Fibroblast of mammary gland (primary cell): ENCODE results near the gene TACC3.

Experiments
- DNase-seq: peaks from one replicate; pipeline ENCODE4 v3.0.0-alpha.2; 2010; ENCODE audit warnings: low read depth
- H3K4me3 ChIP-seq: 2 replicates; pipeline ENCODE4 v1.5.1; 2011; ENCODE audit warnings: low read depth, mild to moderate bottlenecking, low read length, moderate library complexity; ENCODE audit not compliant: control insufficient read depth
- TF ChIP-seq, protein P1 (sequence below): conservative IDR thresholded peaks from 2 replicates; pipeline ENCODE4 v1.5.1; 2011; ENCODE audit warnings: low read depth, low read length, inconsistent platforms; ENCODE audit not compliant: control insufficient read depth, insufficient read depth

Gene TACC3

DNA sequence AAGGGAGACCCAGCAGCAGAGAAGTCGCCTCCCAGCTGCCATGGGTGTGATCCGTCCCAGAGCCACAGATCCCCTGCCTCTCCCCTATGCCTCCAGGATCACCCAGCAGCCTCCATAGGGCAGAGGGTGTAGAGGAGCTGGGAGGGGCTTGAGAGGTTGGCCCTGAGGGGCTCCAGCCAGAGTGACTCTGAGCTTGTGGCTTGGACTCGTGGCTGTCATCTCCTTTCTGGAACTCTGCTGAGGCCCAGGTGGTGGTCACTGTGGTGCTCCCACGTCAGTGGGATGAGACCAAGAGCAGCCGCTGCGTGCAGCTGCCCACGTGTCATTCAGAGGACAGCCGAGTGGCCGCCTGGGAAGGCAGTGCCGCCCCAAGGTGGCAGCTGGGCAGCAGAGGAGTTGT, 4.2 kb downstream of the TACC3 start:
- H3K4me3 ChIP-seq = no peak overlapping the region
- TF ChIP-seq, protein P1, sequence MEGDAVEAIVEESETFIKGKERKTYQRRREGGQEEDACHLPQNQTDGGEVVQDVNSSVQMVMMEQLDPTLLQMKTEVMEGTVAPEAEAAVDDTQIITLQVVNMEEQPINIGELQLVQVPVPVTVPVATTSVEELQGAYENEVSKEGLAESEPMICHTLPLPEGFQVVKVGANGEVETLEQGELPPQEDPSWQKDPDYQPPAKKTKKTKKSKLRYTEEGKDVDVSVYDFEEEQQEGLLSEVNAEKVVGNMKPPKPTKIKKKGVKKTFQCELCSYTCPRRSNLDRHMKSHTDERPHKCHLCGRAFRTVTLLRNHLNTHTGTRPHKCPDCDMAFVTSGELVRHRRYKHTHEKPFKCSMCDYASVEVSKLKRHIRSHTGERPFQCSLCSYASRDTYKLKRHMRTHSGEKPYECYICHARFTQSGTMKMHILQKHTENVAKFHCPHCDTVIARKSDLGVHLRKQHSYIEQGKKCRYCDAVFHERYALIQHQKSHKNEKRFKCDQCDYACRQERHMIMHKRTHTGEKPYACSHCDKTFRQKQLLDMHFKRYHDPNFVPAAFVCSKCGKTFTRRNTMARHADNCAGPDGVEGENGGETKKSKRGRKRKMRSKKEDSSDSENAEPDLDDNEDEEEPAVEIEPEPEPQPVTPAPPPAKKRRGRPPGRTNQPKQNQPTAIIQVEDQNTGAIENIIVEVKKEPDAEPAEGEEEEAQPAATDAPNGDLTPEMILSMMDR = no peak

DNA sequence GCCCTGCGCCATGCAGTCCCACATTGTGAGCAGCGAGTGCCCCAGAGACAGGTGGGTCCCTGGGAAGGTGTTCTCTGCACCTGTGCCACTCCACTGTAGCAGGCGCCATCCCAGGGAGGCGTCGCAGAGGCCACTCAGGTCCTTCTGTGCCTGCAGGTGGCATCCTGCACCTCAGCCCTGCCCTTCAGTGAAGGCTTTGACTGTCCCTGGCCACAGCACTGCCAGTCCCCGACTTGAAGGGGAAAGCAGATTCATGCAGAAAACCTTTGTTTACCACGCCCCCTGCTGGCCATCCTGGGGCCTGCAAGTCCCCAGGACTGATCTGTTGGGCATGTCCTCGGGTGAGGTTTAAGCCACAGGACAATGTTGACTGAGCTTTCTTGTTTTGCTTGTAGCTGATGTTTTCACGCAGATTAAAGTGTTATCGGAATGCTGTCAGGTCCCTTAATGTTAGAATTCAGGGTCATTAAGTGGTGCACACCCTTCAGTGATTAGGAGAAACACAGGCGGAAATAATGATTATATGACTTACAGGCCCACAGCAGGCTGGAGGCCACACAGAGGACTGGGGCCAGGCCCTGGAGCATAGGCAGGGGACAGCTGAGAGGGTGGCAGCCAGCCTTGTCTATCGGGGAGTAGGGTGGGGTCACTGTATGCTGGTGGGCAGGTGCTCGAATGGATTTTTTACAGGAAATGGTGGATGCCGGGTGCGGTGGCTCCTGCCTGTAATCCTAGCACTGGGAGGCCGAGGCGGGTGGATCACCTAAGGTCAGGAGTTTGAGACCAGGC, 5.0 kb downstream of the TACC3 start:
- H3K4me3 ChIP-seq = no peak overlapping the region
- TF ChIP-seq, protein P1 = peak; percentile 96
- DNase-seq = peak; percentile 80

More for the DNA sequence above, 4.2 kb downstream of the TACC3 start:
- no peak for DNase-seq

DNA sequence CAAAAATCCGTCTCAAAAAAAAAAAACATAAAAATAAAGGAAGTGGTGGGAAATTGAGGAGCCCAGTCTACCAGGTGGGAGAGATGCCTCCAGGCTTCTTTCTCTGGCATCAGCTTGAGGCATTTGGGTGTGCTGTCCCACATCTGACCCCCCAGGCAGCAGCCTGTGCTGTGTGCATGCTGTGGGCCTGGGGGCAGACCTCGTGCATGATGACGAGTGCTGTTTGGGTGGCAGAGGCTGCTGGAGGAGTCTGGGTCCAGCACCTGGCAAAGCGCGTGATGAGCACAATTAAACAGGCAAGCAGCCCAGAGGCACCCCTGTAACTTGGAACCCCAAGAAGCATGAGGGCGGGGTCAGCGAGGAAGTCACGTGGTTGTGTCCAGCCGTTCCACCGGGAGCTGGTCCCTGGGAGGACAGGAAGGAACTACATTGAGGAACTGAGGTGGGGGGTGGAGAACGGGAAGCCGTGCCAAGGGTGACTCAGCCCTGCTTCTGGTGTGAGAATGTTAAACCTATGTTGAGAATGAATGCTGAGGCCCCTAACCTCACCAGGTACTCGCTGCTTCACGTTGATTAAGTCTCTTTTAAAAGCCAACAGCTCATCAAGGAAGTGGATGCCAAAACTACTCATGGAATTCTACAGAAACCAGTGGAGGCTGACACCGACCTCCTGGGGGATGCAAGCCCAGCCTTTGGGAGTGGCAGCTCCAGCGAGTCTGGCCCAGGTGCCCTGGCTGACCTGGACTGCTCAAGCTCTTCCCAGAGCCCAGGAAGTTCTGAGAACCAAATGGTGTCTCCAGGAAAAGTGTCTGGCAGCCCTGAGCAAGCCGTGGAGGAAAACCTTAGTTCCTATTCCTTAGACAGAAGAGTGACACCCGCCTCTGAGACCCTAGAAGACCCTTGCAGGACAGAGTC, 6.1 kb downstream of the TACC3 start:
- TF ChIP-seq, protein P1 = no peak
- H3K4me3 ChIP-seq = no peak overlapping the region
- peak; percentile 77 for DNase-seq

DNA sequence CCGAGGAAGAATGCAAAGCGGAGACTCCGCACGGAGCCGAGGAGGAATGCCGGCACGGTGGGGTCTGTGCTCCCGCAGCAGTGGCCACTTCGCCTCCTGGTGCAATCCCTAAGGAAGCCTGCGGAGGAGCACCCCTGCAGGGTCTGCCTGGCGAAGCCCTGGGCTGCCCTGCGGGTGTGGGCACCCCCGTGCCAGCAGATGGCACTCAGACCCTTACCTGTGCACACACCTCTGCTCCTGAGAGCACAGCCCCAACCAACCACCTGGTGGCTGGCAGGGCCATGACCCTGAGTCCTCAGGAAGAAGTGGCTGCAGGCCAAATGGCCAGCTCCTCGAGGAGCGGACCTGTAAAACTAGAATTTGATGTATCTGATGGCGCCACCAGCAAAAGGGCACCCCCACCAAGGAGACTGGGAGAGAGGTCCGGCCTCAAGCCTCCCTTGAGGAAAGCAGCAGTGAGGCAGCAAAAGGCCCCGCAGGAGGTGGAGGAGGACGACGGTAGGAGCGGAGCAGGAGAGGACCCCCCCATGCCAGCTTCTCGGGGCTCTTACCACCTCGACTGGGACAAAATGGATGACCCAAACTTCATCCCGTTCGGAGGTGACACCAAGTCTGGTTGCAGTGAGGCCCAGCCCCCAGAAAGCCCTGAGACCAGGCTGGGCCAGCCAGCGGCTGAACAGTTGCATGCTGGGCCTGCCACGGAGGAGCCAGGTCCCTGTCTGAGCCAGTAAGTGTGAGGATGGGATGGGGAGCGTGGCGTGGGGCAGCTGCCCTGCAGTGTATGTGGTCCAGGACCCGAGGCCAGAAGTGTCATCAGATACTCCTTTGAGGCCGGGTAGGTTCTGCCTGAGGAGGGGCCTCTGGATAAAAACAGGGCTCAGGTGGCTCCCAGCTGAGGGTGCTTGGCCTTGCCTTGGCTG, 7.0 kb downstream of the TACC3 start:
- TF ChIP-seq, protein P1 = no peak
- H3K4me3 ChIP-seq = no peak overlapping the region
- DNase-seq = no peak

DNA sequence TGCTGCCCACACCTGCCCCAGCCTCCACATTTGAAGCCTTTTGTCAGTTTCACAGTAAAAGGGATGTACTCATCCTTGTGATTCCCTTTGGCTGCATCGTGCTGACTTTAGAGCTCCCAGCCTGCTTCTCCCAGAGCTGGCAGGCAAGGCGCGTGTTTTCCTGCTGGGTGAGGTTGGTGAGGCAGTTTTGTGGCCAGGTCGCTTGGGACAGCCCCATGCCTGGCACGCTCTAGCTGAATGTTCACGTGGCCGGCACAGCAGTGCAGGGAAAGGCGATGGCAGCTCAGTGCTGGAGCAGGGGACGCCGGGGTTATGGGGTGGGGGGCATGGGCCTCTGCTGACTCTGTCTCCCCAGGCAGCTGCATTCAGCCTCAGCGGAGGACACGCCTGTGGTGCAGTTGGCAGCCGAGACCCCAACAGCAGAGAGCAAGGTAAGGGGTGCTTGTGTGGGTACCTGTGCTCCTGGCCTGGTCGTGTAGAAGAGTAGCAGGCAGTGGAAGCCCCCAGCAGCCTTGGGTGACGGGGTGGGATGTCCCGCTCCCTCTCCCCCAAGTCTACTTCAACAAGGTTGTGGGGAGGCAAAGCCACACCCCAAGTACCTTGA, 9.3 kb downstream of the TACC3 start:
- no peak overlapping the region for H3K4me3 ChIP-seq
- no peak for DNase-seq
- TF ChIP-seq, protein P1 = no peak

DNA sequence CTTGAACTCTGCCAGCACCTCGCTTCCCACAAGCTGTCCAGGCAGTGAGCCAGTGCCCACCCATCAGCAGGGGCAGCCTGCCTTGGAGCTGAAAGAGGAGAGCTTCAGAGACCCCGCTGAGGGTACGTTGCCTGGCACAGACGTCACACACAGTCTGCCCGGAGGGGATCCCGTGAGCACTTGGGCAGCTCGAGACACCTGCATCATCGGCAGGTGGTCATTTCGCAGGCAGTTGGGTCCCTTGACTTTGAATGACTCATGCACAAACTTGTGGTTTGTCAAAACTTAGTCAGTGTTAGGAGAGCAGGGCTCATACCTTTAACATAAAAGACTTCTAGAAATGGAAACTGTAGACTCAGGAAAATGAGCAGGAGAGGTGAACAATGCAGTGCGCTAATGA, 9.9 kb downstream of the TACC3 start:
- peak; percentile 19 for DNase-seq
- H3K4me3 ChIP-seq = no peak overlapping the region
- TF ChIP-seq, protein P1 = no peak
